Measurements from ENCODE around the gene HRK.
A peak's percentile ranks its signal among the peaks of the same experiment; 100 is the strongest.

Gene HRK

DNA sequence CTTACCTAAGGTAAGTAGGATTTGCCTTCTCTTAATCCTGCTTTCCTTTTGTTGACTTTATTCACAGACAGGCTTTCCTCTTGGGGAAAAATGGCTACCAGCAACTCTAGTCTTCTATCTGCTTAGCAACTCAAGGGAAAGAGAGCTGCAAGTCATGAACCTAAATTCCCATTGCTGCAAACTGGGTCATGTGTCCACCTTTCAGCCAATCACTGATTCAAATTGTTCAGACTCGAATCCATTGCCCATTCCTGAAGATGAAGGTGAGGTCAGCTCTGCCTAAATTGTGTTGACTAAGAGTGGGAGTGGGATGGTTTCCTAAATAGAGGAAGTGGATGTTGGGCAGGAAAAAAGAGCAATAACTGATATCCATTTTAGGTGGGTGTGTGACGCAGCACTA lies 37.2 kb upstream of the HRK start:
- Histone ChIP-seq H3K9me3 (no peaks in the 10 kb centered on the region), H3K4me1 (peaks cover 0 to 19% (median 7%) of the 10 kb centered on the region in 4 donors), H3K27me3 (no peaks in the 10 kb centered on the region), H3K4me3 (no peak overlapping the region), H3K27ac (no peak overlapping the region), H3K36me3 (no peaks in the 10 kb centered on the region)
- TF ChIP-seq, protein P1, sequence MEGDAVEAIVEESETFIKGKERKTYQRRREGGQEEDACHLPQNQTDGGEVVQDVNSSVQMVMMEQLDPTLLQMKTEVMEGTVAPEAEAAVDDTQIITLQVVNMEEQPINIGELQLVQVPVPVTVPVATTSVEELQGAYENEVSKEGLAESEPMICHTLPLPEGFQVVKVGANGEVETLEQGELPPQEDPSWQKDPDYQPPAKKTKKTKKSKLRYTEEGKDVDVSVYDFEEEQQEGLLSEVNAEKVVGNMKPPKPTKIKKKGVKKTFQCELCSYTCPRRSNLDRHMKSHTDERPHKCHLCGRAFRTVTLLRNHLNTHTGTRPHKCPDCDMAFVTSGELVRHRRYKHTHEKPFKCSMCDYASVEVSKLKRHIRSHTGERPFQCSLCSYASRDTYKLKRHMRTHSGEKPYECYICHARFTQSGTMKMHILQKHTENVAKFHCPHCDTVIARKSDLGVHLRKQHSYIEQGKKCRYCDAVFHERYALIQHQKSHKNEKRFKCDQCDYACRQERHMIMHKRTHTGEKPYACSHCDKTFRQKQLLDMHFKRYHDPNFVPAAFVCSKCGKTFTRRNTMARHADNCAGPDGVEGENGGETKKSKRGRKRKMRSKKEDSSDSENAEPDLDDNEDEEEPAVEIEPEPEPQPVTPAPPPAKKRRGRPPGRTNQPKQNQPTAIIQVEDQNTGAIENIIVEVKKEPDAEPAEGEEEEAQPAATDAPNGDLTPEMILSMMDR (IDR thresholded peaks at IDR 0.05), result no peak
- DNase-seq, result no peak
- intact Hi-C loops (cut with DNase I; ENCODE audit: low total_unique reads), result no loop called here

DNA sequence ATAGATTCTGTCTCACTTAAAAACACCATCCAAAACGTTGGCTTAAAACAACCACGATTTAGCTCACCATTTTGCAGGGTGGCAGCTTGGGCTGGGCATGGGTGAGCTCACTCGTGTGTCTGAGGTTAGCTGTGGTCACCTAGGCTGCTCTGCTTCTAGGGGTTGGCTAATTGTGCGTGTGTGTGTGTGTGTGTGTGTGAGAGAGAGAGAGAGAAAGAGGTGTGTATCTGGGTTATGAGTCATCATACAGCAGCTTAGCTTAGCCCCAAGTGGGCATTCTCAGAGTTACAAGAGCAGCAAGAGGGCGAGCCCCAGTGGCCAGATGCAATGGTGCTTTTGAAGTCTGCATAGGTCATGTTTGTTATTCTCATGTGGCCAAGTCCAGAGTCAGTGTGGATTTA lies 35.5 kb upstream of the HRK start:
- H3K4me3 ChIP-seq, result no peak overlapping the region
- peaks cover 0 to 32% (median 18%) of the 10 kb centered on the region in 4 donors for H3K4me1 ChIP-seq
- no peak for DNase-seq
- intact Hi-C loops (cut with DNase I; ENCODE audit: low total_unique reads), result no loop called here
- no peaks in the 10 kb centered on the region for H3K9me3 ChIP-seq
- no peak overlapping the region for H3K27ac ChIP-seq
- H3K36me3 ChIP-seq, result no peaks in the 10 kb centered on the region
- TF ChIP-seq, protein P1 (IDR thresholded peaks at IDR 0.05), result no peak
- H3K27me3 ChIP-seq, result no peaks in the 10 kb centered on the region

DNA sequence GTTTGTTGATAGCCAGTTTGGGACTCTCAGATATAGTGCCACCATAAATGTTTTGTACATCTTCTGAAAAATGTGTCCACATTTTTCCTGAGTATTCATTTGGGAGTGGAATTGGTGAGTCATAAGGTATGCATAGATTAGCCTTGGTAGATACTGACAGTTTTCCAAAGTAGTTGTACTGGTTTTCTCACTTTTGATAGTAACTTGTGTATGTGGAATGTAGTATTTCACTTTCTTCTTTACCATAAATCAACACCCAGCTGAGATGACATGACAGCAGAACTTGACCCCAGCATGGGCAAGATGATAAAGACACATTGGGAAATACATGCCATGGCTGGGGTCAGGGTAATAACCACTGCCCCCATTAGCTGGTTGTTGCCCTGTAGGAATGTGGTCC lies 34.9 kb upstream of the HRK start:
- H3K36me3 ChIP-seq, result no peaks in the 10 kb centered on the region
- H3K9me3 ChIP-seq, result no peaks in the 10 kb centered on the region
- H3K27me3 ChIP-seq, result no peaks in the 10 kb centered on the region
- TF ChIP-seq, protein P1 (IDR thresholded peaks at IDR 0.05), result no peak
- no peak overlapping the region for H3K4me3 ChIP-seq
- peaks cover 0 to 32% (median 19%) of the 10 kb centered on the region in 4 donors for H3K4me1 ChIP-seq
- intact Hi-C loops (cut with DNase I; ENCODE audit: low total_unique reads), result no loop called here
- H3K27ac ChIP-seq, result no peak overlapping the region
- no peak for DNase-seq

DNA sequence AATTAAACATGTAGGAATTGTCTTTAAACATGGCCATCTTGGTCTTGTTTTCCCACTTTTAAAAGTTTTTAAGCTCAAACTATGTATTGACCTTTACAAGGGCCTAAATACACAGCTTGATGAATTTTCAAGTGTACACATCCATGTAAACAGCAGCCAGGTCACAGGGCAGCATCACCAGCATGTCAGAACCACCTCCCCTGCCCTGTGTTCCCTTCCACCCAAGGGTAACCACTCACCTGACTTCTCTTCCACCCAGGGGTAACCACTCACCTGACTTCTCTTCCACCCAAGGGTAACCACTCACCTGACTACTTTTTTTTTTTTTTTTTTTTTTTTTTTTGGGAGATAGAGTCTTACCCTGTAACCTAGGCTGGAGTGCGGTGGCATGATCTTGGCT lies 34.1 kb upstream of the HRK start:
- Histone ChIP-seq H3K4me1 (peaks cover 0 to 26% (median 16%) of the 10 kb centered on the region in 4 donors), H3K9me3 (no peaks in the 10 kb centered on the region), H3K27ac (no peak overlapping the region), H3K27me3 (no peaks in the 10 kb centered on the region), H3K36me3 (no peaks in the 10 kb centered on the region), H3K4me3 (no peak overlapping the region)
- intact Hi-C loops (cut with DNase I; ENCODE audit: low total_unique reads), result no loop called here
- no peak for DNase-seq
- TF ChIP-seq, protein P1 (IDR thresholded peaks at IDR 0.05), result no peak

DNA sequence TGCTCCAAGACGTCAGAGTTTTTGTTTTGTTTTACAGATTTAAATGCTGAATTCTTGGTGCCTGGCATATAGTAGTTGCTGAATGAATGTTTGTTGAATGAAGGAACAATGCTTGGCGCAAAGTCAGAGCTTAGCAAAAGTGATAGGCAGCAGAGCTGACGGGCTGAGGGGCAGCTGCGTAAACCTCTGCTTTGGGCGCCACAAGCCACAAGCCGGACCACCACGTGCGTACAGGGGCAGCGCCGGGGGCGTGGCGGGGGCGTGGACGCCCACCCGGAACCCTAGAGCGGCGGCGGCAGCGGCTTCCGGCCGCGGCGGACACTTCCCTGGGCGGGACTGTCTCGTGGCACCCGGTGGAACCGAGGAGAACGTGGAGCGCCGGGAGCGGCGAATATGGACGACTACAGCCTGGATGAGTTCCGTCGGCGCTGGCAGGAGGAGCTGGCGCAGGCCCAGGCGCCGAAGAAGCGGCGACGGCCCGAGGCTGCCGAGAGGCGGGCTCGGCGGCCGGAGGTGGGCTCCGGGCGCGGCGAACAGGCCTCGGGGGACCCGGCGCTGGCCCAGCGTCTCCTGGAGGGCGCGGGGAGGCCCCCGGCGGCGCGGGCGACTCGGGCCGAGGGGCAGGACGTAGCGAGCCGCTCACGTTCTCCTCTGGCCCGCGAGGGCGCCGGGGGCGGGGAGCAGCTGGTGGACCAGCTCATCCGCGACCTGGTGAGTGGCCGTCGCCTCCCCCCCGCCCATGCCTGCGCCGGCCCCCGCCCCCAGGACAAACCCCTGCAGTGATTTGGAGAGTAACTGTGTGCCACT lies 29.6 kb upstream of the HRK start, which contains the start of gene FBXW8:
FBXW8 (plus strand) TSS at position 306 of the 807 bp plus-strand sequence; CDS start at position 394, 88 bp downstream.
- H3K9me3 ChIP-seq, result no peaks in the 10 kb centered on the region
- intact Hi-C loops (cut with DNase I; ENCODE audit: low total_unique reads), result no loop called here
- H3K4me3 ChIP-seq, result peak within 1 kb of the TSS; percentile 88 to 93
- no peaks in the 10 kb centered on the region for H3K36me3 ChIP-seq
- peaks cover 0 to 21% (median 14%) of the 10 kb centered on the region in 4 donors for H3K4me1 ChIP-seq
- DNase-seq, result peak; percentile 50 to 77
- no peaks in the 10 kb centered on the region for H3K27me3 ChIP-seq
- TF ChIP-seq, protein P1 (IDR thresholded peaks at IDR 0.05), result no peak
- H3K27ac ChIP-seq, result peak within 1 kb of the TSS; percentile 80 to 85

Data from tibial artery (tissue), 4 donors.